Measurements from ENCODE around the gene LPGAT1.

Gene LPGAT1

GRCh38 chr1:211783266-211783665 is 47.3 kb downstream of the LPGAT1 start:
- DNase-seq (ENCODE audit: low spot score) = no peak
- ChIA-PET POLR2A (ENCODE audit: low non-redundant PET) (no interaction called here), CTCF (no interaction called here)
- no peak overlapping the region for H3K27ac ChIP-seq
- TF ChIP-seq CTCF (conservative IDR thresholded peaks at IDR 0.05; ENCODE audit: low read depth) = no peak

- no peak for DNase-seq (ENCODE audit: low spot score)
- TF ChIP-seq CTCF (conservative IDR thresholded peaks at IDR 0.05; ENCODE audit: low read depth) = no peak
- no peak overlapping the region for H3K27ac ChIP-seq
- CTCF ChIA-PET = no interaction called here
- POLR2A ChIA-PET (ENCODE audit: low non-redundant PET) = no interaction called here
Observed at GRCh38 chr1:211781260-211781659, 49.3 kb downstream of the LPGAT1 start.

DNA sequence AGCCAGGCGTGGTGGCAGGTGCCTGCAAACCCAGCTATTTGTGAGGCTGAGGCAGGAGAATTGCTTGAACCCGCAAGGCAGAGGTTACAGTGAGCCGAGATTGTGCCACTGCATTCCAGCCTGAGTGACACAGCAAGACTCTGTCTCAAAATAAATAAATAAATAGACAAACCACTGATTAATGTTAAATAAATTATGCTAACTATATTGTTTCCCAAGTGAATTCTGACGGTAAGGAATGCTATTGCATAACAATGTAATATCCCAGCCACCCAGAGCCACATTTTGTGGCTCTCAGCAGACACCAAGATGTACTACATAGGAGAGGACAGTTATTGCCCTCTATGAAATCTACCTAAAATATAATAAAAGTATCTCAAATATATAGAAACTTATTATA is 55.4 kb downstream of the LPGAT1 start:
- ChIA-PET CTCF (interaction anchor here (0.7 kb wide), 3 partner anchors 36 to 1400 kb away, joined by 3 to 5 read pairs (median 3); no protein-coding TSS in a partner anchor), POLR2A (ENCODE audit: low non-redundant PET) (no interaction called here)
- TF ChIP-seq CTCF (conservative IDR thresholded peaks at IDR 0.05; ENCODE audit: low read depth) = no peak
- H3K27ac ChIP-seq = no peak overlapping the region
- DNase-seq (ENCODE audit: low spot score) = no peak

DNA sequence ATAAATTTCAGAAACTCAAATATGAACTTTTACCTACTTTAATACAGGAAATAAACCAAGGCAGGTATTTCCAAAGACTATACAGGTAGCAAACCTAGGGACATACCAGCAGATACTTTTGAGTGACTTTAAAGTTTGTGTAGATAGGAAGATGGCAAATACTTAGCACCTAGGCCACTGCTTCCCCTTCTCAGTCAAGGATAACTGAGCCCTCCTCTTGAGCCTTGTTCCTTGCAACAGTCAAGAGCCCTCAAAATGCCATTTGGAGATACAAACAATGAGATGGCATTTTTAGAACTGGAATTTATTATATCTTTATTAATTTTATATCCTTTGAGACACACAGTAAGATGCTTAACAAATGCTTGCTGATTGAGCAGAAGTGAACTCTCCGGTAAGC is 65.9 kb downstream of the LPGAT1 start:
- ChIA-PET POLR2A (ENCODE audit: low non-redundant PET) (no interaction called here), CTCF (no interaction called here)
- H3K27ac ChIP-seq = no peak overlapping the region
- TF ChIP-seq CTCF (conservative IDR thresholded peaks at IDR 0.05; ENCODE audit: low read depth) = no peak
- DNase-seq (ENCODE audit: low spot score) = no peak

- no peak overlapping the region for H3K27ac ChIP-seq
- ChIA-PET CTCF (interaction anchor here (0.6 kb wide), 1 partner anchor 292 kb away, joined by 5 read pairs; no protein-coding TSS in a partner anchor), POLR2A (ENCODE audit: low non-redundant PET) (no interaction called here)
- TF ChIP-seq CTCF (conservative IDR thresholded peaks at IDR 0.05; ENCODE audit: low read depth) = no peak
- no peak for DNase-seq (ENCODE audit: low spot score)
Observed at GRCh38 chr1:211762206-211762605, 68.4 kb downstream of the LPGAT1 start.

DNA sequence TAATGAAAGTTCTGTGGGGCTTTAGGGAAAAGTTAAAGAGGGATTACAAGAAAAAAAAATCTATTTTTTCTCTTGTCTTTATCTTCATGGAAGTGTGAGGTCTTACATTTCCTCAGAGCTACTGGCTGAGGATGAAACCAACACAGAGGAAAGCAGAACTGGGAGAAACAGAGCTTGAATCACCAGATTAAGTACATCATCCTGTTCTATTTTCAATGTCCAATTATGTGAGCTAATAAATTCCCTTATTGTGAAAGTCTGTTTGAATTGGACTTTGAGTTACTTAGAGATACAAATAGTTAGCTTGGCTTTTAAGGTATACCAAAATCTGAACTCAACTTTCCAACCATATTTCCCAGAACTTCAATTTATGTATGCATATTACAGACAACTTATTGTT is 69.2 kb downstream of the LPGAT1 start:
- H3K27ac ChIP-seq = no peak overlapping the region
- DNase-seq (ENCODE audit: low spot score) = no peak
- POLR2A ChIA-PET (ENCODE audit: low non-redundant PET) = no interaction called here
- no peak for TF ChIP-seq CTCF (conservative IDR thresholded peaks at IDR 0.05; ENCODE audit: low read depth)
- CTCF ChIA-PET = interaction anchor here (0.7 kb wide), 1 partner anchor 14 kb away, joined by 4 read pairs; no protein-coding TSS in a partner anchor
